GM12891 (cell line): ENCODE measurements around the gene FAM161B.

Source experiments
- POLR2A ChIP-seq: IDR thresholded peaks from 2 replicates; pipeline ENCODE4 v1.6.1; 2011; ENCODE audit warnings: low read depth, low read length, control low read depth
- POLR2AphosphoS5 ChIP-seq: IDR thresholded peaks from 2 replicates; pipeline ENCODE4 v1.6.1; 2011; ENCODE audit warnings: low read depth, low read length, control low read depth

DNA sequence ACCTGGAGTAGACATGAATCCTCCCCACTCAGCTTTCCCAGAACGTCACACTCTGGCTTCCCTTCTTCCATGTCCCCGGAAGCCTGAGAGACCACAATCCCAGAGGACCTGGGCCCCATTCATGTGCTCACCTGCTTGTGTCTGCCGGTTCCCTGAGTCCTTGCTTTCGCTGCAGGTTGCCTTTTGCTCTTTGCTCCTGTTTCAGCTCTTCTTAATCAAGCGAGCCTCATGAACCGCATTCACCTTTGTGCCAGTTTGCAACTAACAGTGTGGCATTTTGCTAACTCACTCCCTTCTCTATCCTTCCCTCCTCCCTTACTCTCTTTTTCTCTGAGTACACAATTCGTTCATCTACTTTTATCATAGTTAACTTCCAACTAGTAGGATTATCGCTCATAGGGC lies 46.1 kb upstream of the FAM161B start:
- TF ChIP-seq POLR2A (no peak), POLR2AphosphoS5 (no peak)
